ENCODE results near the gene PRR12.
A peak's percentile ranks its signal among the peaks of the same experiment; 100 is the strongest.

The PRR12 gene

DNA sequence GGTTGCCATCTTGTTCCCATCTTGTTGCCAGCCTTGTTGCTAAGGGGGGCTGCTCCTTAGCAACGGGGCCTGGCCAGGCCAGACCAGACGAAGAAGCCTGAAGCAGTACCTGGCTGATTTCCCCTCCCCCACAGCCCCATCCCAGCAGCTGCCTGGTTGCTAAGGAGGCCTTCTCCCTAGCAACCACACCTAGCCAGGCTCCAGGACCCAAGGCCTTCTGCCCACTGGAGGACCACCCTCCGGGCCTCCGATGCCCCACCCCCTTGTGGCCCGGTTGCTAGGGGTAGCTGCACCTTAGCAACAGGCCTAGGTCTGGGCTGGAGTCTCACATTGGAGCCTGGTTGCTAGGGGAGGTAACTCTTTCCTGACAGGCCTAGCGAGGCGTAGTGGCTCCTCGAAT, 6.0 kb upstream of the PRR12 start:
- no peak overlapping the region for H3K9ac ChIP-seq (ENCODE audit: insufficient read length, low read depth)
- no peaks in the 10 kb centered on the region for H3K36me3 ChIP-seq (ENCODE audit: insufficient read depth, insufficient read length, low read length)
- no peaks in the 10 kb centered on the region for H3K27me3 ChIP-seq (ENCODE audit: insufficient read depth, insufficient read length)
- no peaks in the 10 kb centered on the region for H3K9me3 ChIP-seq (ENCODE audit: insufficient read depth, low read length)
- H3K4me1 ChIP-seq (ENCODE audit: insufficient read depth, insufficient read length) = peaks cover 12% of the 10 kb centered on the region
- H3K4me3 ChIP-seq (ENCODE audit: insufficient read length, low read depth) = no peak overlapping the region
- TF ChIP-seq SUZ12 (IDR thresholded peaks at IDR 0.05; ENCODE audit: extremely low read depth, insufficient read depth, insufficient read length) (no peak), ZNF274 (IDR thresholded peaks at IDR 0.05; ENCODE audit: low read depth, low read length) (no peak), YY1 (IDR thresholded peaks at IDR 0.05; ENCODE audit: insufficient read depth, insufficient read length) (no peak)
- no peak for DNase-seq (ENCODE audit: low read depth, low spot score)

- TF ChIP-seq YY1 (IDR thresholded peaks at IDR 0.05; ENCODE audit: insufficient read depth, insufficient read length) = no peak
- no peak for TF ChIP-seq ZNF274 (IDR thresholded peaks at IDR 0.05; ENCODE audit: low read depth, low read length)
- TF ChIP-seq SUZ12 (IDR thresholded peaks at IDR 0.05; ENCODE audit: extremely low read depth, insufficient read depth, insufficient read length) = no peak
- DNase-seq (ENCODE audit: low read depth, low spot score) = no peak
- Histone ChIP-seq H3K9ac (ENCODE audit: insufficient read length, low read depth) (no peak overlapping the region), H3K4me3 (ENCODE audit: insufficient read length, low read depth) (no peak overlapping the region), H3K27me3 (ENCODE audit: insufficient read depth, insufficient read length) (no peaks in the 10 kb centered on the region), H3K4me1 (ENCODE audit: insufficient read depth, insufficient read length) (peaks cover 12% of the 10 kb centered on the region), H3K9me3 (ENCODE audit: insufficient read depth, low read length) (no peaks in the 10 kb centered on the region), H3K36me3 (ENCODE audit: insufficient read depth, insufficient read length, low read length) (no peaks in the 10 kb centered on the region)
Measured at GRCh38 chr19:49587227-49587626, 3.8 kb upstream of the PRR12 start.

DNA sequence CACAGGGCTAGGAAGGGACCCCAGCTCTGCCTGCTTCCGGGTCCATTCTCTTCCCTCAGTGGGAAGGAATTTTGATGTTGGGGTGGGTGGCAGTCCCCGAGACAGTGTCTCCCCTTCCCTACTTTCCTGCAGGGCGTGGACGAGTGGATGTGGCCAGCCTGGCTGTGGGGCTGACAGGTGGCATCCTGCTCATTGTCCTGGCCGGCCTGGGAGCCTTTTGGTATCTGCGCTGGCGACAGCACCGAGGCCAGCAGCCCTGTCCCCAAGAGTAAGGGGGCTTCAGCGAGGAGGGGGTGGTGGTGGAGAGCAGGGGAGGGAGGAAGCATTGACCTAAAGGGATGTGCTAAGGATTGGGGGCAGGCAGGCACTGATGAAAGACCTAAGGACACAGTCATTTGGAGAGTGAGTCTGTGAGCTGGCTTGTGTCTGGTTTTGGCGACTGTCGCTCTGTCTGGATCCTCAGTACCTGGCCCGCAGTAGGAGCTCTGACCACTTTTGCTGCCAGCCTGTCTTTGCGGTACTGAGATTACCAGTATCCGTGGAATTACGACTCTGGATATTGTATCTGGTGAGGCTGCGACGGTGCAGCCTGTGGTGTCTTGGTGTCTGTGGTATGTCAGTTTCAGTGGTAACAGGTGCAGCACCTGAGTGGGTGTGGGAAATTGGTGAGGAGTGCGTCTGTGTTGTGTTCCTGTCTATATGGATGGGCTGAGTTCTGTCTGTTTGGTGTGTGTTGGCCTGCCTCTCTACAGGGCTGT, 2.4 kb upstream of the PRR12 start:
- H3K36me3 ChIP-seq (ENCODE audit: insufficient read depth, insufficient read length, low read length) = no peaks in the 10 kb centered on the region
- H3K27me3 ChIP-seq (ENCODE audit: insufficient read depth, insufficient read length) = no peaks in the 10 kb centered on the region
- no peak for TF ChIP-seq YY1 (IDR thresholded peaks at IDR 0.05; ENCODE audit: insufficient read depth, insufficient read length)
- TF ChIP-seq ZNF274 (IDR thresholded peaks at IDR 0.05; ENCODE audit: low read depth, low read length) = no peak
- no peak for TF ChIP-seq SUZ12 (IDR thresholded peaks at IDR 0.05; ENCODE audit: extremely low read depth, insufficient read depth, insufficient read length)
- DNase-seq (ENCODE audit: low read depth, low spot score) = no peak
- peaks cover 12% of the 10 kb centered on the region for H3K4me1 ChIP-seq (ENCODE audit: insufficient read depth, insufficient read length)
- H3K9me3 ChIP-seq (ENCODE audit: insufficient read depth, low read length) = no peaks in the 10 kb centered on the region
- H3K4me3 ChIP-seq (ENCODE audit: insufficient read length, low read depth) = no peak overlapping the region
- no peak overlapping the region for H3K9ac ChIP-seq (ENCODE audit: insufficient read length, low read depth)

DNA sequence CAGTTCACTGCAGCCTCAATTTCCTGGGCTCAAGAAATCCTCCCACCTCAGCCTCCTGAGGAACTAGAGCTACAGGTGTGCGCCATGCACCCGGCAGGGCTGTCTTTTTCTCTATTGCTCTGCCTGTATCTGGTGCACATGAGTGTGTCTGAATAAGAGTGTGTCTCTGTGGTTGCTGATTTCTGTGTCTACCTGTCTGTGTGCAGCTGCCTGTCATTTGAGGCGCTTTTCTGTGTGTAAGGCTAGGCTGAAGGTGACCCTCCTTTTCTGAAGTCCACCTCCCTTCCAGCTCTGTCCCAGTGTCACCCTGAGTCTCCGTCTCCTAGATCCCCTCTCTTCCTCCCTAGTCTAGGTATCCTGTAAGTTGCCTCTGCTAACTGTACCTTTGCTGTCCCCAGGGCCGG, 1.5 kb upstream of the PRR12 start:
- DNase-seq (ENCODE audit: low read depth, low spot score) = no peak
- TF ChIP-seq ZNF274 (IDR thresholded peaks at IDR 0.05; ENCODE audit: low read depth, low read length) (no peak), SUZ12 (IDR thresholded peaks at IDR 0.05; ENCODE audit: extremely low read depth, insufficient read depth, insufficient read length) (no peak)

GRCh38 chr19:49590071-49590970, 661 bp upstream of the PRR12 start:
- Histone ChIP-seq H3K4me3 (ENCODE audit: insufficient read length, low read depth) (peak overlapping the region; percentile 87), H3K27me3 (ENCODE audit: insufficient read depth, insufficient read length) (no peaks in the 10 kb centered on the region), H3K36me3 (ENCODE audit: insufficient read depth, insufficient read length, low read length) (peaks cover 14% of the 10 kb centered on the region), H3K4me1 (ENCODE audit: insufficient read depth, insufficient read length) (peaks cover 6% of the 10 kb centered on the region), H3K9ac (ENCODE audit: insufficient read length, low read depth) (peak overlapping the region; percentile 99), H3K9me3 (ENCODE audit: insufficient read depth, low read length) (no peaks in the 10 kb centered on the region)
- peak; percentile 92 for DNase-seq (ENCODE audit: low read depth, low spot score)
- TF ChIP-seq YY1 (IDR thresholded peaks at IDR 0.05; ENCODE audit: insufficient read depth, insufficient read length) = no peak
- TF ChIP-seq ZNF274 (IDR thresholded peaks at IDR 0.05; ENCODE audit: low read depth, low read length) = no peak
- no peak for TF ChIP-seq SUZ12 (IDR thresholded peaks at IDR 0.05; ENCODE audit: extremely low read depth, insufficient read depth, insufficient read length)

More for the DNA sequence above, 1.5 kb upstream of the PRR12 start:
- peaks cover 12% of the 10 kb centered on the region for H3K4me1 ChIP-seq (ENCODE audit: insufficient read depth, insufficient read length)
- no peak overlapping the region for H3K9ac ChIP-seq (ENCODE audit: insufficient read length, low read depth)
- no peaks in the 10 kb centered on the region for H3K27me3 ChIP-seq (ENCODE audit: insufficient read depth, insufficient read length)
- peaks cover 9% of the 10 kb centered on the region for H3K36me3 ChIP-seq (ENCODE audit: insufficient read depth, insufficient read length, low read length)
- no peaks in the 10 kb centered on the region for H3K9me3 ChIP-seq (ENCODE audit: insufficient read depth, low read length)
- H3K4me3 ChIP-seq (ENCODE audit: insufficient read length, low read depth) = no peak overlapping the region

GRCh38 chr19:49591731-49592485, 926 bp downstream of the PRR12 start:
- Histone ChIP-seq H3K27me3 (ENCODE audit: insufficient read depth, insufficient read length) (no peaks in the 10 kb centered on the region), H3K4me1 (ENCODE audit: insufficient read depth, insufficient read length) (peaks cover 3% of the 10 kb centered on the region), H3K36me3 (ENCODE audit: insufficient read depth, insufficient read length, low read length) (peaks cover 24% of the 10 kb centered on the region), H3K4me3 (ENCODE audit: insufficient read length, low read depth) (peak overlapping the region; percentile 88), H3K9ac (ENCODE audit: insufficient read length, low read depth) (peak overlapping the region; percentile 94), H3K9me3 (ENCODE audit: insufficient read depth, low read length) (no peaks in the 10 kb centered on the region)
- TF ChIP-seq YY1 (IDR thresholded peaks at IDR 0.05; ENCODE audit: insufficient read depth, insufficient read length) (no peak), SUZ12 (IDR thresholded peaks at IDR 0.05; ENCODE audit: extremely low read depth, insufficient read depth, insufficient read length) (no peak), ZNF274 (IDR thresholded peaks at IDR 0.05; ENCODE audit: low read depth, low read length) (no peak)
- DNase-seq (ENCODE audit: low read depth, low spot score) = no peak

All from NT2/D1 (cell line).